K562 (cell line): ENCODE data around the gene ARHGAP15. TPM values are rescaled to one million over a fixed set of nuclear protein-coding genes. Genes with fewer than 3 reads are reported as not detected.

ENCODE experiments used
- ATAC-seq: fragments of 200-7000 bp; cut with Tn5 transposase; 3 replicates; pipeline ENCODE4 v1.9.1; 2020; ENCODE audit warnings: moderate library complexity
- BruUV-seq: library from RNA; stranded (reverse); fragments of 400-500 nt; replicated peaks from 2 replicates; lab custom pipeline; 2021; lab: Mats Ljungman, UMichigan
- CTCF ChIA-PET: fragments of 300-600 bp; formaldehyde crosslinking; extraction: SDS; loops from one replicate; lab custom pipeline; 2021; ENCODE audit warnings: low intra/inter-chr PET ratio; lab: Yijun Ruan, JAX
- POLR2A ChIA-PET: fragments of 300-600, 350-650 bp; sonication (Branson Sonifier 250); formaldehyde crosslinking; extraction: SDS; loops from one replicate; lab custom pipeline; 2021; ENCODE audit warnings: antibody characterized with exemption, inconsistent platforms; lab: Yijun Ruan, JAX
- DNase-seq, 4 experiments: peaks; one replicate each; pipeline versions ENCODE4 v3.0.0 to v3.0.0-alpha.2; 2011 to 2018; ENCODE audit warnings: low spot score in 3 of 4, mixed read lengths in 3 of 4; ENCODE audit errors: extremely low read depth in 1 of 4
- FAIRE-seq: peaks from 2 replicates; lab custom pipeline; 2011; peaks lifted over from hg19 to GRCh38; lab: Jason Lieb, UNC
- H2AFZ ChIP-seq: 2 replicates; pipeline ENCODE4 v1.6.0; 2011; ENCODE audit warnings: low read depth, low read length, control low read depth, inconsistent platforms
- H3K27ac ChIP-seq: fragments of 200-600 bp; 3 replicates; pipeline ENCODE4 v1.8.0; 2011; ENCODE audit warnings: low read depth, mild to moderate bottlenecking, control low read depth, inconsistent platforms, low read length, moderate library complexity, mixed read lengths; ENCODE audit errors: extremely low read depth
- H3K27me3 ChIP-seq, 2 experiments: fragments of 300-600 bp in 1 of 2; 2 replicates in 1 of 2; 3 replicates in 1 of 2; pipeline versions ENCODE4 v1.6.0 to v1.8.0; 2011; ENCODE audit warnings: inconsistent platforms in 2 of 2, low read length in 2 of 2, mild to moderate bottlenecking in 1 of 2, mixed read lengths in 1 of 2, moderate library complexity in 1 of 2; ENCODE audit not compliant: control insufficient read depth in 2 of 2, insufficient read depth in 2 of 2
- H3K36me3 ChIP-seq: fragments of 300-600 bp; 3 replicates; pipeline ENCODE4 v1.8.0; 2011; ENCODE audit warnings: mild to moderate bottlenecking, low read length, inconsistent platforms; ENCODE audit not compliant: control insufficient read depth, insufficient read depth
- H3K4me1 ChIP-seq, 2 experiments: fragments of 200-600 bp in 1 of 2; replicated peaks in 1 of 2; 2 replicates in 1 of 2; 3 replicates in 1 of 2; pipeline versions ENCODE4 v1.5.1 to v1.8.0; 2011; ENCODE audit warnings: inconsistent platforms in 2 of 2, low read length in 2 of 2, mild to moderate bottlenecking in 1 of 2, mixed read lengths in 1 of 2, moderate library complexity in 1 of 2; ENCODE audit not compliant: control insufficient read depth in 2 of 2, insufficient read depth in 2 of 2
- H3K4me2 ChIP-seq: 2 replicates; pipeline ENCODE4 v1.6.1; 2011; ENCODE audit warnings: low read length, control low read depth, inconsistent platforms, mixed read lengths; ENCODE audit not compliant: insufficient read depth
- H3K4me3 ChIP-seq: fragments of 200-600 bp; sonication (generic), shearing (Covaris generic); 2 replicates; pipeline ENCODE4 v1.5.1; 2016; ENCODE audit warnings: control low read depth, inconsistent platforms
- H3K79me2 ChIP-seq: fragments of 200-600 bp; 3 replicates; pipeline ENCODE4 v1.8.0; 2011; ENCODE audit warnings: low read length, inconsistent platforms; ENCODE audit not compliant: control insufficient read depth, insufficient read depth
- H3K9ac ChIP-seq, 2 experiments: 2 replicates each; pipeline versions ENCODE4 v1.6.0 to v1.6.1; 2011; ENCODE audit warnings: low read depth in 2 of 2, low read length in 2 of 2, control low read depth in 1 of 2, inconsistent platforms in 1 of 2, mild to moderate bottlenecking in 1 of 2, mixed read lengths in 1 of 2; ENCODE audit not compliant: insufficient read depth in 1 of 2
- H3K9me1 ChIP-seq: one replicate; pipeline ENCODE4 v1.6.0; 2011; ENCODE audit warnings: inconsistent platforms, mild to moderate bottlenecking, low read length, moderate library complexity; ENCODE audit not compliant: control insufficient read depth, insufficient read depth
- H3K9me3 ChIP-seq: replicated peaks from 2 replicates; pipeline ENCODE4 v1.5.1; 2011; ENCODE audit warnings: low read depth, low read length, inconsistent platforms; ENCODE audit not compliant: control insufficient read depth, insufficient read depth
- H4K20me1 ChIP-seq: replicated peaks from 2 replicates; pipeline ENCODE4 v1.6.1; 2011; ENCODE audit warnings: low read length, inconsistent platforms, mixed read lengths; ENCODE audit not compliant: control insufficient read depth, insufficient read depth
- LCOR ChIP-seq: sonication (generic); formaldehyde crosslinking; IDR thresholded peaks from 2 replicates; pipeline ENCODE4 v1.8.0; 2022; ENCODE audit warnings: mild to moderate bottlenecking, missing genetic modification reagents
- MXD1 ChIP-seq: fragments of 250-450 bp; sonication (Bioruptor Pico); IDR thresholded peaks from 2 replicates; pipeline ENCODE4 v1.8.0; 2021; ENCODE audit warnings: borderline replicate concordance, mild to moderate bottlenecking, moderate library complexity; ENCODE audit not compliant: poor library complexity, severe bottlenecking
- NFXL1 ChIP-seq: fragments of 450-650 bp; formaldehyde crosslinking; IDR thresholded peaks from 2 replicates; pipeline ENCODE4 v1.4.0; 2021; ENCODE audit warnings: mild to moderate bottlenecking
- SPI1 ChIP-seq: IDR thresholded peaks from 2 replicates; pipeline ENCODE4 v1.6.1; 2011; ENCODE audit warnings: low read depth, low read length, control low read depth, borderline replicate concordance
- TAL1 ChIP-seq: fragments of 450-650 bp; IDR thresholded peaks from 2 replicates; pipeline ENCODE4 v1.6.1; 2016; ENCODE audit warnings: mild to moderate bottlenecking
- XRCC3 ChIP-seq: fragments of 450-650 bp; IDR thresholded peaks from 2 replicates; pipeline ENCODE4 v1.6.1; 2017; ENCODE audit warnings: mild to moderate bottlenecking, moderate library complexity
- YBX1 ChIP-seq: fragments of 450-650 bp; IDR thresholded peaks from 2 replicates; pipeline ENCODE4 v1.7.1; 2016; ENCODE audit warnings: mild to moderate bottlenecking
- ZBTB12 ChIP-seq: fragments of 250-450 bp; sonication (Bioruptor Pico); IDR thresholded peaks from 2 replicates; pipeline ENCODE4 v1.4.0; 2020
- ZNF174 ChIP-seq: fragments of 250-450 bp; sonication (Bioruptor Pico); IDR thresholded peaks from 2 replicates; pipeline ENCODE4 v1.4.0; 2020; ENCODE audit warnings: mild to moderate bottlenecking
- ZNF609 ChIP-seq: sonication (generic); formaldehyde crosslinking; IDR thresholded peaks from 2 replicates; pipeline ENCODE4 v1.8.1; 2023; ENCODE audit warnings: missing genetic modification reagents, mild to moderate bottlenecking, borderline replicate concordance
- WGBS: fragments of 100-300 bp; shearing (Covaris generic); methylation state at CpG from one replicate; pipeline ENCODE4 v1.1.6; 2016; ENCODE audit warnings: low coverage, mixed read lengths; ENCODE audit not compliant: insufficient coverage; ENCODE audit errors: missing lambda C conversion rate; 5-methylcytosine and 5-hydroxymethylcytosine counted together
- in situ Hi-C: fragments of 300-500 bp; cut with MboI; formaldehyde crosslinking; loops from 4 replicates; pipeline ENCODE4 v1.15.0; 2018; ENCODE audit warnings: inconsistent platforms, mixed read lengths
- intact Hi-C: fragments of 100-400 bp; cut with micrococcal nuclease; formaldehyde crosslinking; loops from 2 replicates; pipeline ENCODE4 v1.14.2; 2022
- polyA plus RNA-seq, 8 experiments: library from polyadenylated mRNA; depleted of rRNA in 4 of 8; stranded (reverse) in 5 of 8; unstranded in 3 of 8; fragments of >200 nt; fragmentation: Nextera tagmentation in 2 of 8; fragmentation: Illumina TruSeq in 1 of 8; extraction: Ambion mirVana in 2 of 8; extraction: Trizol in 1 of 8; gene quantifications; 2 replicates each; pipeline versions ENCODE4 v1.2.1 to v1.2.3, GENCODE V29; 2011 to 2014; ENCODE audit warnings: inconsistent platforms in 1 of 8, missing spikeins in 1 of 8
- total RNA-seq, 7 experiments: library from RNA; depleted of rRNA in 6 of 7; stranded (reverse); fragments of >200 nt in 6 of 7; fragmentation: Illumina TruSeq in 2 of 7; extraction: Trizol in 2 of 7; gene quantifications; 2 replicates each; pipeline versions ENCODE4 v1.2.1 to v1.2.3, GENCODE V29; 2011 to 2021; ENCODE audit warnings: low replicate concordance in 1 of 7

ARHGAP15 gene
- total and polyA plus RNA-seq, 9 of the 15 experiments (the other 6 are each of a cell fraction or from before 2014, with no cell fraction given) = 1.5 to 17.9 (median 7.9) TPM

- no peak overlapping the region for H2AFZ ChIP-seq
- ATAC-seq = no peak
- H3K9me1 ChIP-seq = no peaks in the 10 kb centered on the region
- no peak for TF ChIP-seq YBX1
- no peak for TF ChIP-seq ZBTB12
- no peak for TF ChIP-seq MXD1 (CRISPR knock-in tag)
- TF ChIP-seq SPI1 = no peak
- TF ChIP-seq ZNF174 (CRISPR knock-in tag) = no peak
- no peak for TF ChIP-seq XRCC3
- no peak for TF ChIP-seq NFXL1
- no peak for TF ChIP-seq LCOR (CRISPR knock-in tag)
- no peak for TF ChIP-seq TAL1
- no peak for TF ChIP-seq ZNF609 (CRISPR knock-in tag)
- TF ChIP-seq, all 486 proteins: peak for 0
- H3K79me2 ChIP-seq = no peaks in the 10 kb centered on the region
- in situ Hi-C loops = no loop called here
- FAIRE-seq (no peak), DNase-seq (no peak)
- H3K4me2 ChIP-seq = no peak overlapping the region
- no peak overlapping the region for H3K4me3 ChIP-seq
- ChIA-PET POLR2A (no interaction called here), CTCF (no interaction called here)
- H3K27ac ChIP-seq = no peak overlapping the region
- WGBS = 0% methylated on average over 1 of the region's 1 CpG
- H3K4me1 ChIP-seq = no peaks in the 10 kb centered on the region
- intact Hi-C loops = no loop called here
- no peak overlapping the region for H3K9ac ChIP-seq
- no peaks in the 10 kb centered on the region for H3K36me3 ChIP-seq
- H3K27me3 ChIP-seq = no peaks in the 10 kb centered on the region
- BruUV-seq = no TSS peak
- no peaks in the 10 kb centered on the region for H4K20me1 ChIP-seq
- H3K9me3 ChIP-seq = no peaks in the 10 kb centered on the region
These were observed 204.6 kb downstream of the ARHGAP15 start for GRCh38 chr2:143333847-143334246.
